GM19395 (cell line): ENCODE data around the gene PRR29.
"Not testable (repeated sequence)": the region's sequence is repeated elsewhere in the genome, so short reads cannot be mapped to it uniquely, and the experiment has no call there.

ENCODE experiments used
- ATAC-seq: cut with Tn5 transposase; IDR thresholded peaks from one replicate; pipeline ENCODE4 v1.9.1; 2021; ENCODE audit warnings: mild to moderate bottlenecking, moderate library complexity; ENCODE audit not compliant: unreplicated experiment

The PRR29 gene

GRCh38 chr17:63973930-63974593 lies 24.1 kb upstream of the PRR29 start:
- no peak for ATAC-seq

GRCh38 chr17:63974594-63975192 lies 23.5 kb upstream of the PRR29 start:
- no peak for ATAC-seq

GRCh38 chr17:63975541-63976092 lies 22.5 kb upstream of the PRR29 start:
- no peak for ATAC-seq

- ATAC-seq, result no peak
Observed at GRCh38 chr17:63976702-63977101, 21.4 kb upstream of the PRR29 start.

- no peak for ATAC-seq
Observed at GRCh38 chr17:63978272-63979200, 19.6 kb upstream of the PRR29 start.

GRCh38 chr17:63982641-63983040 lies 15.5 kb upstream of the PRR29 start:
- ATAC-seq, result not testable (repeated sequence)

DNA sequence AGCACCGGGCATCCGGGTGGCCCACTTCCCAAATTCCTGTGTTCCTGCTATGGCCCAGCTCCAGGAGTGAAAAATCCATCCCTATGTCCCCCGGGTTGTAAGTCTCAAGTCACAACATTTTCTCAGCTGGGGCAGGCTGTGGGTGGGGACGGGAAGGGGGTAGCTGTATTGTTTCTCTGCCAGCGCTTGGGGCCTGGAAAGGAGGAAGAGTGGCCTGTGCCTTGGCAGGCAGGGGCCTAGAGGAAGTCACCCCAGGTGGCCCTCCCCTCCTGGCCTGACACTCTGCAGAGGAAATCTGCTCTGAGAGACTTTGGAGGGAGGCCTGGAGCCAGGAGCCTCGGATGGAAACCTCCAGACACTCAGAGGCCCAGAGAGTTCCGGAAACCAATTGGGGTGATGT lies 14.8 kb upstream of the PRR29 start:
- ATAC-seq, result no peak

DNA sequence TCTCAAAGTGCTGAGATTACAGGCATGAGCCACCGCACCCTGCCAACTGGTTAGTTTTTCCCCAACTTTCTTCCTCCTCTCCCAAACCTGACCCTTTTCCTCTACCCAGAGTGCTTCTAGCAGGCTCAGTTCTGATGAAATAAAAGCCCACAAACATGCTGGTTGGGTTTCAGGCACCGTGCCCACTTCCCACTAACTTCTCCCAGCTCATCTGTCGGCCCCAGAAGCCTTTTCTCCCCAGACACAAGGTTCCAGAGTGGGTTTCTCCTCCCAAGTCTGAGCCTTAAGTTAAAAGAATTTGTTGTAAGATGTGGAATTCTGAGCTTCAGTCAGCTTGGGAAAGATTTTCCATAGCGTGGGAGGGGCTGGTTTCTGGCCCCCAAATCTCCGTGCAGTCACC lies 13.9 kb upstream of the PRR29 start:
- ATAC-seq, result no peak

DNA sequence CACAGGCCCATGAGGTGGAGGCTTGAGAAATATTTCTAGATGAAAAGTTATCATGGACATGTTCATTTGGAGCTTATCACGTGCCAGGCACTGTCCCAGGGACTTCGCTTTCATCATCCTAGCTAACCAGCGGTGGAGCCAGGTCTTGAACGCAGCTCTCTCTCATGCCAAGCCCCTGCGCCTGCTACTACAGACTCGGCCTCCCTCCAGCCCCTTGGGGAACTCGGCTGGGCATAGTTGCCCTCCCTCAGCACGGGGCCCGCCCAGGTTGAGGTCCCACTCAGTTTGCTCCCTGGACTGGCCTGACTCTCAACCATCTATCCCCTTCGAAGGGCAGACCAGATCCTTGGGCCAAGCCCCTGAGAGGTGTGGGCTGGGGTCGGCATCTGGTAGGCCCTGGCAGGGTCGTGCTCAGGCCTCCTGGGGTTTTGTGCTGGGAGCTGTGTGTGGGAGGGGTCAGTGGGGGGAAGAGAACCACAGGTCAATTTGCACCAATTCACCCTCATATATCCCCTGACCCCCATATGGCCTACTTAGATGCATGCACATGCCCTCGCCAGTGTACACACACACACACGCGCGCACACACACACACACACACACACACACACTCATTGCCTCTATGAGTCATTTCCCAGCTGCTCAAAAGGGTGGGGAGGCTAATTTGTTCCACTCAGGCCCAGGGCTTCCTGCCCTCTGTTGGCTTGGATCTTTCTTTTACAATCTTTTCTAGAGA lies 13.3 kb upstream of the PRR29 start:
- no peak for ATAC-seq

GRCh38 chr17:63985387-63986140 lies 12.6 kb upstream of the PRR29 start:
- ATAC-seq, result no peak

DNA sequence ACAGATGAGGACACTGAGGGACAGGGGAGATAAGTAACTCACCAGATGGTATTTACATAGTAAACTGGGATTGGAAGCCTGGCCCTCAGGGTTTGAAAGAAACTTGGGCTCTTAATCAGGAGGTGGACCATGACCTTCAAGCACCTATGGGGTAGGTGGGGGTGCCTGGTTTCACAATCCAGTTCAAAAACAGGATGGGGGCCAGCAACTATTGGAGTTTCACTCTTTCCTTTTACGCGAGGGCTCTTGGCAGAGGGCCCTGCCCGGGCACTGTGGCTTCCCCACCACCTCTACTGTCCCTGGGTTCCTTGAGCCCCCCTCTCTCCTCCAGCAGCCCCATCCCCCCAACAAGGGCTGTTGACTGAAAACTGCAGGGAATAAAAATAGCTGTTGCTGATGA lies 11.3 kb upstream of the PRR29 start:
- ATAC-seq, result no peak

DNA sequence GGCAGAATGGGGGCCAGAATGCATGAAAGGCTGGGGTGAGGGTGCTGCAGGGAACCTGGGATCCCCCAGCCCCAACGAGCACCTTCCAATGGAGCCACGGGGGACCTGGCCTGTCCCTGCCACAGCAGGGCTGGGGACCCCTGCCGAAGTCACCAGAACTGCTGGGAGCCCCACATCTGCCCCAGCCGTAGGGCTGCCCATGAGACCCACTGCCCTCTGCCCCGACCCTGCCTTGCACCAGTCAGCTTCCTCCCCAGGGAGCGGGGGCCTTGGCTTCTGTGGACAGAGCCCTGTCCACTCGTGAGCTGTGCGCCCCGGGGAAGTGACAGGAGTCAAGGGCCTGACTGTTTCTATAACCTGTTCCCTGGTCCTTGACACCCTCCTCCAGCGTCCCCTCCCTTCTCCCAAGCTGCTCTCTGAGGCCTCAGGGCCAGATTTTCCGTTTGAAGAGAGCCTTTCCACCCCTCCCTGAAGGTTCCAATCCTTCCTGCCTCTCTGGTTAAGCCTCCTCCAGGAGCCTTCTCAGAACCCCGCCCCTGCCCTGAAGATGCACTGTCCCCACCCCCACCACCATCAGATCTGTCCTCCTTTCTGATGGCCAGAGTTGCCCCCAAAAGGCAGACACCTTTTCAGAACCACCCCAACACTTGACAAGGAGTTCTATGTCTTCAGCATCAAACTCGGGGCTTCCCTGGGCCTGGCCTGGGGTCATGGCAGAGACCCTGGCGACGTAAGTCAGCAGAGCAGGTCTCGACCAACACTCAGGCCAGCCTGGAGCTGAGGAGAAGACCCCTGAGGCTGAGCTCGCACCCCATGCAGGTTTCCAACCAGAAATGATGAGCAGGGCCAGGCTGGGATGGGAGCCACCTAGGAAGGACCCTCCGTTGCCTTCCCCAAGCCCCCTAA lies 10.7 kb upstream of the PRR29 start:
- ATAC-seq, result no peak

GRCh38 chr17:63988127-63988478 lies 10.0 kb upstream of the PRR29 start:
- ATAC-seq, result no peak

DNA sequence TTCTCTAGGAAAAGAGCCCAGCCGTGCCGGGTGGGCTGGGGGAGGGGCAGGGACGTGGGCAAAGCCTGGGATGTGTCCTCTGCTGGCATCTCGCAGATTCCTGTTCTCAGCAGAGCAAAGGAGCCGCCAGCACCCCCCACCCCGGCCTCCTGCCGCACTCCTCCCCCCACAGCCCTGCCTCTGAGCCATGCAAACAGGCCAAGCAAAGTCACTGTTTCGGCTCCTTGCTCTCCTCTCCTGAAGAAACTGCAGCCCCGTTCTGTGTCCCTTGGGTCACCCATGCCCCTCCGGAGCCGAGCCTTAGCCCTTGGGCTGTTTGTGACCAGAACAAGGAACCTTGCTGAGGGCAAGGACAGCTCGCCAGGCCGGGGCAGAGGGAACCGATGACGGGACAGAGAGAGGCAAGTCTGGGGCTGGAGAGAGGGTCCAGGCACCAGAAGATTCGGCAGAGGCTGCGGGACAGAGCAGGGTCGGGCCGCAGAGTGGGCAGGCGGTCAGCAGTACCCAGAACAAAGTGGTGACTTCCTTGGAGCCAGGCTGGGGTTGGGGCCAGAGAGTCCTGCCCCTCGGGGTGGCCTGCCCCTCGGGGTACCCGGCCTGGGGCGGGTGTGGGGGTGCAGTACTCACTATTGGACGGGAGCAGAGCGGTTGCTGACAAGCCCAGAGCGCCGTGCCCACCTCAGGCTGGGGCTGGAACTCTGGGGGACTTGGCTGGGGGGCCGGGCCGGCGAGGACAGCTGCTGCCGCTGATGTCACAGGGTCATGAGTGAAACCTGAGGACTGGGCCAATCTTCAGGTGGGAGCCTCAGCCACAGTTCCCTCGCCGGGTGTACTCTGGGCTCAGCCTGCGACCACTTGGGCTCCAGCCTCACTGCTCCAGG lies 9.2 kb upstream of the PRR29 start:
- ATAC-seq, result no peak

GRCh38 chr17:63989622-63990345 lies 8.4 kb upstream of the PRR29 start:
- ATAC-seq, result no peak

DNA sequence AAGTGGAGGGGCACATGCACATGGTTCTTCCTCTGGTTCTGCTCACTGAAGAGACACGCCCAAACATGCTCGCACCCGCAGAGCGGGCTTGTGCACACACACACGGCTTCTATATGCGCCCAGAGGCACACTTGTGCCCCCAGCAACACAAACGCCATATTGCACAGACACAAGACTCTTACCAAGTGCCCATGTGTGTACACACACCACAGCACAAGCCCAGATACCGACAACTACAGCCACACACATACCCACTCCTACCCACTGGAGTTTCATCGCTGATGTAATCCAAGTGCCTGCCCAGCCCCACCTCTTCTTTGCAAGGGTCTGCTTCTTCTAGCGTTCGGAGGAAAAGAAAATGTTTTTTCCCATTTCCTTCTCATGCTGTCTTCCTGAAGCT lies 6.5 kb upstream of the PRR29 start:
- ATAC-seq, result no peak

- ATAC-seq, result no peak
Observed at GRCh38 chr17:63993368-63993985, 4.7 kb upstream of the PRR29 start.
